Sciatic nerve (tissue), 2 donors: ENCODE measurements around the gene PLEK2. TPM values are rescaled to one million over a fixed set of nuclear protein-coding genes. Genes with fewer than 3 reads are reported as not detected.
"Not testable (repeated sequence)": the region's sequence is repeated elsewhere in the genome, so short reads cannot be mapped to it uniquely, and the experiment has no call there.

ENCODE experiments used
- ATAC-seq: fragments of 200-7000 bp; cut with Tn5 transposase; one replicate; pipeline ENCODE4 v1.9.1; 2020; ENCODE audit warnings: mild to moderate bottlenecking, moderate library complexity
- DNase-seq: peaks from one replicate; pipeline ENCODE4 v3.0.0-alpha.2; 2020; ENCODE audit warnings: low spot score
- intact Hi-C: fragments of 100-400 bp; cut with DNase I; formaldehyde crosslinking; loops from one replicate; pipeline ENCODE4 v1.14.2; 2022
- total RNA-seq: library from RNA; stranded (reverse); fragmentation: NEBNext Ultra II Directional; extraction: Animal tissue kit (Norgen Biotek cat#: 25700); gene quantifications from one replicate; pipeline ENCODE4 v1.2.1, GENCODE V29; 2021
- donor health status: DM: no; HTN: no; CAD: no.
- donor health status: DM: no; HTN: no; CAD: no.

PLEK2 gene
- total RNA-seq, 1 donor from 2014 or later, result 0.62 TPM

- no peak for ATAC-seq
- DNase-seq, result no peak
- intact Hi-C loops, result no loop called here
Observed at GRCh38 chr14:67432050-67432564, 20.1 kb upstream of the PLEK2 start.

GRCh38 chr14:67429510-67430205, 17.7 kb upstream of the PLEK2 start:
- intact Hi-C loops, result loop anchor here (5.0 kb wide), 1 partner anchor 143 kb away; no protein-coding TSS in a partner anchor
- DNase-seq (no peak), ATAC-seq (no peak)

GRCh38 chr14:67428501-67429031, 16.6 kb upstream of the PLEK2 start:
- no peak for ATAC-seq
- intact Hi-C loops, result loop anchor here (5.0 kb wide), 1 partner anchor 144 kb away; no protein-coding TSS in a partner anchor
- no peak for DNase-seq

- intact Hi-C loops, result loop anchor here (5.0 kb wide), 1 partner anchor 145 kb away; no protein-coding TSS in a partner anchor
- DNase-seq (peak; percentile 86), ATAC-seq (peak; percentile 89)
Observed at GRCh38 chr14:67426983-67427606, 15.1 kb upstream of the PLEK2 start.

- no peak for ATAC-seq
- intact Hi-C loops, result loop anchor here (5.0 kb wide), 1 partner anchor 146 kb away; no protein-coding TSS in a partner anchor
- no peak for DNase-seq
Observed at GRCh38 chr14:67426161-67426560, 14.2 kb upstream of the PLEK2 start.

- intact Hi-C loops, result loop anchor here (5.0 kb wide), 1 partner anchor 147 kb away; no protein-coding TSS in a partner anchor
Observed at GRCh38 chr14:67425608-67426007, 13.6 kb upstream of the PLEK2 start.

GRCh38 chr14:67424539-67424938, 12.6 kb upstream of the PLEK2 start:
- intact Hi-C loops, result no loop called here

More at GRCh38 chr14:67425608-67426007, 13.6 kb upstream of the PLEK2 start:
- DNase-seq, result no peak
- ATAC-seq, result no peak

GRCh38 chr14:67423424-67423823, 11.5 kb upstream of the PLEK2 start:
- intact Hi-C loops, result no loop called here
- no peak for DNase-seq
- ATAC-seq, result no peak

More at GRCh38 chr14:67424539-67424938, 12.6 kb upstream of the PLEK2 start:
- DNase-seq, result no peak
- no peak for ATAC-seq

GRCh38 chr14:67421356-67422224, 9.6 kb upstream of the PLEK2 start:
- intact Hi-C loops, result no loop called here
- DNase-seq, result no peak
- ATAC-seq, result no peak

- intact Hi-C loops, result no loop called here
- ATAC-seq, result no peak
- no peak for DNase-seq
Observed at GRCh38 chr14:67420102-67420739, 8.3 kb upstream of the PLEK2 start.

- ATAC-seq, result no peak
- DNase-seq, result no peak
- intact Hi-C loops, result no loop called here
Observed at GRCh38 chr14:67418401-67419191, 6.6 kb upstream of the PLEK2 start.

GRCh38 chr14:67417633-67418032, 5.7 kb upstream of the PLEK2 start:
- ATAC-seq (no peak), DNase-seq (no peak)
- intact Hi-C loops, result no loop called here

- DNase-seq (no peak), ATAC-seq (no peak)
- intact Hi-C loops, result no loop called here
Observed at GRCh38 chr14:67416810-67417209, 4.8 kb upstream of the PLEK2 start.

GRCh38 chr14:67416085-67416484, 4.1 kb upstream of the PLEK2 start:
- ATAC-seq (no peak), DNase-seq (no peak)
- intact Hi-C loops, result no loop called here

- ATAC-seq, DNase-seq, intact Hi-C loops: not testable (repeated sequence)
Observed at GRCh38 chr14:67415610-67416009, 3.6 kb upstream of the PLEK2 start.

GRCh38 chr14:67413806-67414769, 2.1 kb upstream of the PLEK2 start:
- intact Hi-C loops, result no loop called here
- no peak for DNase-seq
- no peak for ATAC-seq

GRCh38 chr14:67411370-67411769, 595 bp downstream of the PLEK2 start:
- ATAC-seq (no peak), DNase-seq (no peak)
- intact Hi-C loops, result no loop called here
